PC-3 (cell line): ENCODE results near the gene PGBD4. TPM values are rescaled to one million over a fixed set of nuclear protein-coding genes. Genes with fewer than 3 reads are reported as not detected.

ENCODE experiments used
- ATAC-seq: fragments of 200-7000 bp; cut with Tn5 transposase; 2 replicates; pipeline ENCODE4 v1.9.1; 2020; ENCODE audit warnings: mild to moderate bottlenecking, moderate library complexity
- Bru-seq: library from RNA; stranded (reverse); fragments of 400-500 nt; gene quantifications from one replicate; lab custom pipeline; 2021; lab: Mats Ljungman, UMichigan
- BruChase-seq, 2 experiments: library from RNA; stranded (reverse); fragments of 400-500 nt; gene quantifications; one replicate each; lab custom pipeline; 2021; lab: Mats Ljungman, UMichigan
- BruUV-seq: library from RNA; stranded (reverse); fragments of 400-500 nt; replicated peaks from 2 replicates; lab custom pipeline; 2021; lab: Mats Ljungman, UMichigan
- CTCF ChIA-PET: fragments of 300-600 bp; sonication (Branson Sonifier 250); formaldehyde crosslinking; loops from one replicate; lab custom pipeline; 2022; ENCODE audit warnings: antibody characterized with exemption; lab: Charles Lee
- POLR2A ChIA-PET: fragments of 300-600 bp; sonication (Branson Sonifier 250); formaldehyde crosslinking; loops from one replicate; lab custom pipeline; 2022; ENCODE audit warnings: antibody characterized with exemption; ENCODE audit not compliant: unreplicated experiment; lab: Charles Lee
- DNase-seq: peaks from one replicate; pipeline ENCODE4 v3.0.0-alpha.2; 2015
- H2AFZ ChIP-seq: fragments of 300-600 bp; sonication (generic); 2 replicates; pipeline ENCODE4 v1.6.0; 2016; ENCODE audit warnings: antibody characterized with exemption, low read length
- H3F3A ChIP-seq: fragments of 300-600 bp; sonication (generic); one replicate; pipeline ENCODE4 v1.6.0; 2017; ENCODE audit warnings: antibody characterized with exemption, low read length, control low read depth, mild to moderate bottlenecking; ENCODE audit not compliant: unreplicated experiment
- H3K27ac ChIP-seq: fragments of 300-600 bp; sonication (generic); 2 replicates; pipeline ENCODE4 v1.5.1; 2016; ENCODE audit warnings: mild to moderate bottlenecking, low read length
- H3K27me3 ChIP-seq: fragments of 300-600 bp; sonication (generic); 2 replicates; pipeline ENCODE4 v1.6.1; 2016; ENCODE audit warnings: low read length, mixed read lengths
- H3K36me3 ChIP-seq: fragments of 300-600 bp; sonication (generic); 2 replicates; pipeline ENCODE4 v1.6.1; 2016; ENCODE audit warnings: low read depth, mixed run types, low read length, mixed read lengths
- H3K4me1 ChIP-seq: fragments of 300-600 bp; sonication (generic); 2 replicates; pipeline ENCODE4 v1.5.1; 2016; ENCODE audit warnings: low read length; ENCODE audit not compliant: insufficient read depth
- H3K4me2 ChIP-seq: fragments of 300-600 bp; sonication (generic); 2 replicates; pipeline ENCODE4 v1.6.0; 2016; ENCODE audit warnings: low read length
- H3K4me3 ChIP-seq: fragments of 300-600 bp; sonication (generic); 2 replicates; pipeline ENCODE4 v1.5.1; 2016; ENCODE audit warnings: mild to moderate bottlenecking, low read length, mixed read lengths
- H3K79me2 ChIP-seq: fragments of 300-600 bp; sonication (generic); 2 replicates; pipeline ENCODE4 v1.6.1; 2017; ENCODE audit warnings: low read length, mixed read lengths
- H3K9ac ChIP-seq: fragments of 300-600 bp; sonication (generic); 2 replicates; pipeline ENCODE4 v1.6.0; 2016; ENCODE audit warnings: mild to moderate bottlenecking, low read length
- H3K9me2 ChIP-seq: fragments of 300-600 bp; sonication (generic); replicated peaks from 2 replicates; pipeline ENCODE4 v1.6.1; 2016; ENCODE audit warnings: mixed run types, low read length, mixed read lengths
- H3K9me3 ChIP-seq: fragments of 300-600 bp; sonication (generic); 2 replicates; pipeline ENCODE4 v1.6.1; 2016; ENCODE audit warnings: low read length, mixed read lengths
- H4K20me1 ChIP-seq: fragments of 300-600 bp; sonication (generic); 2 replicates; pipeline ENCODE4 v1.6.1; 2016; ENCODE audit warnings: low read length, mixed read lengths
- CTCF ChIP-seq: fragments of 300-600 bp; sonication (generic); conservative IDR thresholded peaks from 2 replicates; pipeline ENCODE4 v1.5.1; 2017; ENCODE audit warnings: antibody characterized with exemption, low read depth, mild to moderate bottlenecking, low read length
- EZH2 ChIP-seq: fragments of 300-600 bp; sonication (generic); IDR thresholded peaks from one replicate; pipeline ENCODE4 v1.6.1; 2017; ENCODE audit warnings: antibody characterized with exemption, mild to moderate bottlenecking, low read length; ENCODE audit not compliant: unreplicated experiment
- EZH2phosphoT487 ChIP-seq: fragments of 300-600 bp; sonication (generic); IDR thresholded peaks from 2 replicates; pipeline ENCODE4 v1.6.1; 2018; ENCODE audit warnings: mild to moderate bottlenecking, antibody characterized with exemption, low read length, borderline replicate concordance
- intact Hi-C: fragments of 100-400 bp; cut with micrococcal nuclease; formaldehyde crosslinking; loops from 2 replicates; pipeline ENCODE4 v1.9.0; 2023
- long read RNA-seq: library from polyadenylated mRNA; unstranded; transcript quantifications from one replicate; pipeline ENCODE4 v2.0.0, GENCODE V29; 2021; ENCODE audit not compliant: unreplicated experiment
- total RNA-seq: library from RNA; depleted of rRNA; stranded (reverse); fragments of >200 nt; gene quantifications from 2 replicates; pipeline ENCODE4 v1.2.3, GENCODE V29; 2014; rRNA removed

PGBD4 gene
- total RNA-seq, result 1.2 and 2.6 TPM in 2 replicates
- percentile 68 among the genes with signal in this experiment for Bru-seq, nascent RNA
- BruChase-seq, experiment 1, labeled RNA remaining after a 6-hour chase, result percentile 71 among the genes with signal in this experiment
- percentile 71 among the genes with signal in this experiment for BruChase-seq, experiment 2, labeled RNA remaining after a 2-hour chase
- long read RNA-seq, full-length matches to known transcripts, result 12 of 12 reads
- long read RNA-seq, partial matches to known transcripts, result 0 of 12 reads
- long read RNA-seq, other reads (novel, unspliced or antisense), result 0 of 12 reads

- H3K4me3 ChIP-seq, result peak within 1 kb of the TSS; percentile 76
Observed at GRCh38 chr15:34101366-34102174, at the start of gene PGBD4, which contains the start of gene EMC7. Gene PGBD4 (plus strand): TSS chr15:34102083. CDS start chr15:34102532, 449 bp downstream. Gene EMC7 (minus strand): TSS chr15:34101862. CDS start chr15:34101839, 23 bp downstream.

GRCh38 chr15:34054081-34054707 is 47.7 kb upstream of the PGBD4 start:
- CTCF ChIA-PET, result no interaction called here
- H2AFZ ChIP-seq, result no peak overlapping the region
- peaks cover 5% of the 10 kb centered on the region; the same call in 1 of the 2 replicates for H3K9me3 ChIP-seq
- H3K79me2 ChIP-seq, result no peaks in the 10 kb centered on the region
- no peak for TF ChIP-seq CTCF
- no peak for TF ChIP-seq EZH2
- TF ChIP-seq EZH2phosphoT487, result no peak
- intact Hi-C loops, result no loop called here
- ATAC-seq (no peak), DNase-seq (no peak)
- H4K20me1 ChIP-seq, result no peaks in the 10 kb centered on the region
- peaks cover 2% of the 10 kb centered on the region; the same call in 1 of the 2 replicates for H3K36me3 ChIP-seq
- POLR2A ChIA-PET, result no interaction called here
- no peak overlapping the region for H3K4me2 ChIP-seq
- H3K9me2 ChIP-seq, result no peaks in the 10 kb centered on the region
- H3K27me3 ChIP-seq, result no peaks in the 10 kb centered on the region
- H3K4me3 ChIP-seq, result no peak overlapping the region
- H3K27ac ChIP-seq, result no peak overlapping the region
- H3K9ac ChIP-seq, result no peak overlapping the region
- peaks cover 2% of the 10 kb centered on the region; the same call in 1 of the 2 replicates for H3K4me1 ChIP-seq
- H3F3A ChIP-seq, result no peaks in the 10 kb centered on the region
- no TSS peak for BruUV-seq

More at GRCh38 chr15:34101366-34102174, at the start of gene PGBD4, which contains the start of gene EMC7:
- no peaks in the 10 kb centered on the region for H3F3A ChIP-seq
- DNase-seq (peak; percentile 99), ATAC-seq (peak; percentile 99)
- intact Hi-C loops, result loop anchor here (2.0 kb wide), 1 partner anchor 39 kb away; no protein-coding TSS in a partner anchor
- ChIA-PET CTCF (no interaction called here), POLR2A (interaction anchor here (0.5 to 0.6 kb wide), 4 partner anchors 109 to 1033 kb away, joined by 3 to 7 read pairs (median 4); partner anchors contain the start of gene KATNBL1)
- H3K4me2 ChIP-seq, result peak within 1 kb of the TSS; percentile 95
- no peaks in the 10 kb centered on the region for H4K20me1 ChIP-seq
- H3K36me3 ChIP-seq, result no peaks in the 10 kb centered on the region
- TF ChIP-seq CTCF (no peak), EZH2 (no peak), EZH2phosphoT487 (no peak)
- no peaks in the 10 kb centered on the region for H3K9me2 ChIP-seq
- H3K9me3 ChIP-seq, result no peaks in the 10 kb centered on the region
- peak within 1 kb of the TSS; percentile 85 for H3K9ac ChIP-seq
- BruUV-seq, result TSS peak; percentile 71
- no peaks in the 10 kb centered on the region for H3K27me3 ChIP-seq
- peaks cover 10% of the 10 kb centered on the region; the same call in 1 of the 2 replicates for H3K4me1 ChIP-seq
- H2AFZ ChIP-seq, result peak within 1 kb of the TSS; percentile 80
- H3K27ac ChIP-seq, result peak within 1 kb of the TSS; percentile 56
- H3K79me2 ChIP-seq, result peaks cover 66% of the 10 kb centered on the region
